ENCODE results near the gene PCP2.

The PCP2 gene

DNA sequence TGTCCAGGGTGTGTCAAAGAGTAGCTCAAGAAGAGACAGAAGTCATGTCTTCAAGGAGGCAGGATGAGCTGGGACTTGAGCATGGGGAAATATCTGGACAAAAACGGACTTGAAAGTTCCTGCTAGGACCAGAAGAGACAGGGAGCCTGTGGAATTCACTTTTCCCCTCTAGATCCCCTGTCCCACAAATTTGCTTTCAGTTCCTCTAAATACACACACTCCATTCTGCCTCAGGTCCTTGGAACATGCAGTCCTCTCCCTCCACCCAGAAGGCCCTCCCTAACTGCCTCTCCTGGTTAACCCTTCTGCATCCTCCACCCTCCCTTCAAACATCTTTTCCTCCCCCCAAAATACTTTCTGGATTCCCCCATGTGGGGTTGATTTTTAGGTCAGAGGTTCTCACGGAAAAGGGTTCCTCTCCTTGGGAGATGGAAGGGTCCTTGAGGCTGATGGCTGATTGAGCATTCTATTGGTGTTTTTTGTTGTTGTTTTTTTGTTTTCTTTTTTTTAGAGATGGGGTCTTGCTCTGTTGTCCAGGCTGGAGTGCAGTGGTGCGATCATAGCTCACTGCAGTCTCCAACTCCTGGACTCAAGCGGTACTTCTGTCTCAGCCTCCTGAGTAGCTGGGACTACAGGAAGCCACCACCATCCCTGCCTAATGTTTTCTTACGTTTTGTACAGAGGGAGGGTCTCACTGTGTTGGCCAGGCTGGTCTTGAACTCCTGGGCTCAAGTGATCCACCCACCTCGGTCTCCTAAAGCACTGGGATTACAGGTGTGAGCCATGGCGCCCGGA lies 28.4 kb upstream of the PCP2 start:
- DNase-seq (ENCODE audit: low read depth in 3 of 3), result no peak

DNA sequence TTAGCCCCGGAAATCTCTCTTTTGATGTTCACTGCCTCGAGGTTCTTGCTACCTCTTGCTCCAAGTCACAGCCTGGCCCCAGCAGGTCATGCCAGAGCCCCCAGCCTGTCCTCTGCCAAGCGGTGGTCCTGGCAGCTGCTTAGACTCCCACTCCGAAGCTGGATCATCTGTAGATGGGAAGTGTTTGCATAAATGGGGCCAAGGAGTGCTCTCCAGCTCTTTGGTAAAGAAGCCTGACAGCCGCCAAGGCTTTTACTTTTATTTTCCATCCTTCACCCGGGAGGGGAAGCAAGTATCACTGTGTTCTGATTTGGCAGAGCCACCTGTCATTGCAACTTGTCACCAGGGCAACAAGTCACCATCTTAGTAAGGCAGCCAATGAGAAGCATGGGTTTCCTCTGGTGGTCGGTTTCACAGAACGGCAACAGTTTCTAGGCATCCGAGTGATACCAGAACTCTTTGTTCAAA lies 24.7 kb upstream of the PCP2 start:
- no peak for DNase-seq (ENCODE audit: low read depth in 3 of 3)

DNA sequence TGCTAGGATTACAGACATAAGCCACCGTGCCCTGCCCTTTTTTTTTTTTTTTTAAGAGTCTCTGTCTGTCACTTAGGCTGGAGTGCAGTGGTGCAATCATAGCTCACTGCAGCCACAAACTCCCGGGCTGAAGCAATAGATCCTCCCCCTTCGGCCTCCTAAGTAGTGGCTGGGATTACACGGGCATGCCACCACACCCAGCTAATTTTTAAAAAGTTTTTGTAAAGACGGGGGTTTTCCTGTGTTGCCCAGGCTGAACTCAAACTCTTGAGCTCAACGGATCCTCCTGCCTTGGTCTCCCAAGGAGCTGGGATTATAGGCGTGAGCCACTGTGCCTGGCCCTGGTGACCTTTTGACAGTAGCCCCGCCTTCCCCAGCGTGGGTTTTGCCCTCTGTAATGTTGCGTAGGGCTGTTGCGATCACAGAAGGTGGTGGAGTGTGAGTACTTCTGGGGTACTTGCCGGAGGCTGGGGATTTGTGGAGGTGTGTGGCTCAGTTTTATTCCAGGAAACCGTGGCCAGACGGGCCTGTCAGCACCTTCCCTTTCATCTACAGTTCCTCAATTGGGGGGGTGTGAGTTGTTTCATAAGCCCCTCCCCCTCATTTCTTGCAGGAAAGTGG lies 23.7 kb upstream of the PCP2 start:
- no peak for DNase-seq (ENCODE audit: low read depth in 3 of 3)

DNA sequence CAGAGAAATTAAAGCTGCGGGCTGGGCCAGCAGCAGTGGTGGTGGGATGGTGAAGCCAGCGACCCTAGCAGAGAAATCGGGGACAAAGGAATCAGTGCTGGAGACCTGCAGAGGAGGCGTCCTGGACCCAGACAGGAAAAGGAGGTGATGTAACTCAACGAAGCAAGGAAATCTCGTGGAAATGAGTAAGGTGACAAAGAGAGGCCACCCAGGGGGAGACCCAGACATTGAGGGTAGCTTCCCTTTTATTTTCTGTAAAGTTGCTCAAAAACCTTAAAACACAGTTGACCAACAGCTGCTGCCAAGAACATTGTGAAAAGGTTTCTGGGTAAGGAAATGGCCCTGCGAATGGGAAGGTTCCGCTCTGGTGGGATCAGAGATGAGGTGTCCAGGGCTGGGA lies 22.1 kb upstream of the PCP2 start:
- no peak for DNase-seq (ENCODE audit: low read depth in 3 of 3)

DNA sequence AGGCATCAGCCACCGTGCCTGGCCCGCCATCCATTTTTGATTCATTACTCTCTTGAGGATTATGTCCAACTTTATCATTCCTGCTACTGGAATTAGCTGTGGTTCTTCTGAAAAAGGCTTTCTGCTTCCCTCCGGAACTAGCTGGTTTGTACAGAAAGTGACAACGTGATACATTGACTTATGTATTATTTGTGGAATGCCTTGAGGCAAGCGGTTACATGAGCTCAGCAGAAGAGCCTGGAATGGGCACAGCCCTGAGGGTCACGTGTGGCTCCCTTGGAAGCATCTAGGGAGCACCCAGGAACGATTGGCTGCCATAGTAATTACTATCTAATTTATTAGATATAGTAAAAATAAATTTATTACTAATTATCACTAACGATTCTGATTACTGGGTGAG lies 20.9 kb upstream of the PCP2 start:
- DNase-seq (ENCODE audit: low read depth in 3 of 3), result no peak

DNA sequence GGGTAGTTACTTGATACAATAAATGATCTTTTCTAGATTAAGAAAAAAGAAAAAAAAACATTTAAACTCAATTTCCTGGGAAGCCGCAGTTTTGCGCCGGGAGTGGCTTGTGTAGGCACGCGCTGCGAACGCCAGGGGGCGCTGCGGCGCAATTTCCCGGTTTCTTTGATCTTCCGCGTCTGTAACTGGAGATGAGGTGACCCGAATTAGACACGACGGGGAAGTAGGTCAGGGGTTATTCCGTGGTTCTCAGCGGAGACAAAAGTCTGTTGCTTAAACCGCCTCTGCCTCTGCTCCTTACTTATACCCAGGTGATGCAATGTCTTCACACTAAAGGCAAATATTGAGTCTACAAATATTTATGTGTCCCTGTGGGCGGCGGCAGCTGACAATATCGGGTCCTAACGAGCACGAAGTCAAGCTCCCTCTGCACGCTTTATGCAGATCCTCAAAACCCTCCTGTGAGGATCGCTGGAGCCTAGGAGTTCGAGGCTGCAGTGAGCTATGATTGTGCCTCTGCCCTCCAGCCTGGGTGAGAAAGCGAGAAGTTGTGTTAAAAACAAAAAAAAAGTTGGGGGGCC lies 18.6 kb upstream of the PCP2 start:
- DNase-seq (ENCODE audit: low read depth in 3 of 3), result peak; percentile 71 to 83 (median 72)

DNA sequence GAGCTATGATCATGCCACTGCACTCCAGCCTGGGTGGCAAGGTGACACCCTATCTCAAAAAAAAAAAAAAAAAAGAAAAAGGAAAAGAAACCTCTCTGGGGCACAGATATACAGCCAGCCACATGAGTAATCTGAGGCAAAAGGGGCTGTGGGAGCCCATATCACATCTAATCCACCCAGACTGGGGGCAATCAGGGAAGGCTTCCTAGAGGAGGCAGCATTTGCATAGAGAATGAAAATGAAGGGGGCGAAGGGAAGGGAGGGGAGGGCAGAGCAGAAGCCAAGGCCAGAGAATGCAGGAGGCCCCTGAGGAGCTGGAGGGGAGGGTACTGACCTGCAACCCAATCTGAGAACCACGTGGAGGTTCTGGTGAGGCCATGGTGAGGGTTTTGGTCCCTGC lies 16.6 kb upstream of the PCP2 start:
- no peak for DNase-seq (ENCODE audit: low read depth in 3 of 3)

DNA sequence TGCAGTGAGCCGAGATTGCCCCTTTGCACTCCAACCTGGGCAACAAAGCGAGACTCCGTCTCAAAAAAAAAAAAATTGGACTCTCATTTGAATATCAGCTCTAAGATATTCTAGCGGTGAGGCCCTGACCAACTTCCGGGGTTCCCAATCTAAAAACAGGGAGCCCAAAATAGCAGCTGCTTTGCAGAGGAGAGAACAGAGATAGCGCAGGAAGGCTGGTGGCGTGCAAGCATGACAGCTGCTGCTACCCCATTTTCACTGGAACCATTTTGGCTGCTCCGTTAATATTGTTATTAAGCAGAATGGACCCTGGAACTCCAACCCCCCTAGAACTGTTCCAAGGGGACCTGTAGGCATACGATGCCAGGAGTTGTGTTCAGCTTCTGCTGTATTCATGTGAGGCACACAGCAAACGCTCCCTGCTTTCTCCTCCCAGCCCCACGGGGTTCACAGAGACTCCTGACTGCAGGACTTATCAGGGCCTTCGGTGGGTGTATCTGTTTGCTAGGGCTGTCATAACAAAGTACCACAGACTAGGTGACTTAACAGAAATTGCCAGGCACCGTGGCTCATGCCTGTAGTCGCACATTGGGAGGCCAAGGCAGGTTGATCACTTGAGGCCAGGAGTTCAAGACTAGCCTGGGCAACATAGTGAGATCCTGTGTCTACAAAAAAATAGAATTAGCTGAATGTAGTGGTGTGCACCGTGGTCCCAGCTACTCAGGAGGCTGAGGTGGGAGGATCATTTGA lies 14.9 kb upstream of the PCP2 start:
- no peak for DNase-seq (ENCODE audit: low read depth in 3 of 3)

DNA sequence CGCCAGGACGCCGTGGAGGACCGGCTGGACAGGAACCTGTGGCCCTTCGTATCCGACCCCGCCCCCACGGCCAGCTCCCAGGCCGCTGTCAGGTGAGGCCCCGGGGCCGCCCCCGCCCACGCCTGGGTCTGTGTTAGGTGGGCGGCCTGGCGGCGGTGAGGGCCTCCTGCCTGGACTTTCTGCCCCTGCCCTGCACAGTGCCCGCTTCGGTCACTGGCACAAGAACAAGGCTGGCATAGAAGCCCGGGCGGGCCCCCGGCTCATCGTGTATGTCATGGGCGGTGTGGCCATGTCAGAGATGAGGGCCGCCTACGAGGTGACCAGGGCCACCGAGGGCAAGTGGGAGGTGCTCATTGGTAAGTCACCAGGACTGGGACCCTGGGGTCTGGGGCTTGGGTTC lies 13.6 kb upstream of the PCP2 start:
- DNase-seq (ENCODE audit: low read depth in 3 of 3), result no peak

DNA sequence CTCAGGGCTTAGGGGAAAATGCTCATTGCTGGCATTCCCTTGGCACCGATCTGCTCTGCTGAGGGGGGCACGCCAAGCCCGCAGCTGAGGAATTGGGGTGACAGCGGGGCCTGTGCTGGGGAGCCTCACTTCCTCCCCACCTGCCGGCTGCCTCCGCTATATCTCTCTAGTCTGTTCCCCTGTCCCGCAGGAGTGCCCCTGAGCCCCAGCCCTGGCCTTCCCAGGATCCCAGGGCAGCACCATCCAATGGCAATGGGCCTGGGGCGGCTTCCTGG lies 12.8 kb upstream of the PCP2 start:
- no peak for DNase-seq (ENCODE audit: low read depth in 3 of 3)

DNA sequence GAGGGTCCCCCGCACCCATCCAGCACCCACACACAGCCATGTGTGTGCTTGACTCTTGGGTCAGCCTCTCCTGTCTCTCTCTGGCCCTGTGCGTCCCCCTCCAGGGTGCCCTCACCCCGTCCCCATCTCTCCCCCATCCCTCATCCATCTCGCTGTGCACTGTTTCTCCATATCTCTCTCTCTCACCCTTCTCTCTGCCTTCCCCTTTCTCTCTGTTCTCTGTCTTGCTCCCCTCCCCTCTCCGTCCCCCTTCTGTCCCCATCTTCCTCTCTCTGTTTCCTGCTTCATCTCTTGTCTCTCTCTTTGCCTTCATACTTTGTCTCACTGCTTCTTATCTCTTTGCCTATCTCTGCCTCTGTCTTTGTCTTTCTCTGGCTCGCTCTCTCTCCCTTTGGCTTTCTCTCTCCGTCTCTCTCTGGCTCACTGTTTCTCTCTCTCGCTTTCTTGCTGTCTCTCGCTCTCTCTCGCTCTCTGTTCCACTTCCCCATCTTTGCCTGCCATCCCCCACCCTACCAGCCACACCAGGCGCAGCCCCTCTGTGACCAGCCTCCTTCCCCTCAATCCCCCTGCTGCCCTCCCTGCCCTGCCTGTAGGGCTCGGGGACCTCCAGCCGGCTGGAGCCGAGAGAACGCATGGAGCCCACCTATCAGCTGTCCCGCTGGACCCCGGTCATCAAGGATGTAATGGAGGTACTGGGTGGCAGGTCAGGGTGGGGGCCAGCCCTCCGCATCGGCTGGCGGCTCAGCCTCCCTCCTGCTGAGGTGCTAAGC lies 12.3 kb upstream of the PCP2 start:
- DNase-seq (ENCODE audit: low read depth in 3 of 3), result no peak

DNA sequence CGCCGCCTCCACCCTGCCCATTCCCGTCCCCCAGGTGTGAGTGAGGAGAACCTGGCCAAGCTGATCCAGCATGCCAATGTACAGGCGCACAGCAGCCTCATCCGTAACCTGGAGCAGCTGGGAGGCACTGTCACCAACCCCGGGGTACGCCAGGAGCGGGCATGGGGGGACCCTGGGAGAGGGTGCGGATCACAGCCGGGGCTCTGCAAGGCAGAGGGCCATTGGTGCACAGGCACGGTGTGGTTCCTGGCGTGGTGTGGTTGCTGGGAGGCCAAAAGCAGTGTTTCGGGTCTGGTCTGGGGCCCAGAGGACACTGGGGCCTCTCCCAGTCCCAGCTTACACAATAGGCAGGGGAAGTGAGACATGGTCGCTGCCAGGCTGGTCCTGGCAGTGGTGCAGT lies 11.6 kb upstream of the PCP2 start:
- no peak for DNase-seq (ENCODE audit: low read depth in 3 of 3)

DNA sequence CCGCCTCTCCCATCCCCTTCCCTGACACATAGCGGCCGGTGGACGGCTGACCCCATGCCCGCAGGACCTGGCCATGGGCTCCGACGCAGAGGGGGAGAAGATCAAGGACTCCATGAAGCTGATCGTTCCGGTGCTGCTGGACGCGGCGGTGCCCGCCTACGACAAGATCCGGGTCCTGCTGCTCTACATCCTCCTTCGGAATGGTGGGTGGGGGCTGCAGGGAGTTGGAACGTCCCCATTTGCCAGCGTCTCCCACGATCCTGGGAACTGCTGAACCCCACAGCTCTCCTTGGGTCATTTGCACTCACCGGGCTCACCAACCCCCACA lies 11.0 kb upstream of the PCP2 start:
- no peak for DNase-seq (ENCODE audit: low read depth in 3 of 3)

DNA sequence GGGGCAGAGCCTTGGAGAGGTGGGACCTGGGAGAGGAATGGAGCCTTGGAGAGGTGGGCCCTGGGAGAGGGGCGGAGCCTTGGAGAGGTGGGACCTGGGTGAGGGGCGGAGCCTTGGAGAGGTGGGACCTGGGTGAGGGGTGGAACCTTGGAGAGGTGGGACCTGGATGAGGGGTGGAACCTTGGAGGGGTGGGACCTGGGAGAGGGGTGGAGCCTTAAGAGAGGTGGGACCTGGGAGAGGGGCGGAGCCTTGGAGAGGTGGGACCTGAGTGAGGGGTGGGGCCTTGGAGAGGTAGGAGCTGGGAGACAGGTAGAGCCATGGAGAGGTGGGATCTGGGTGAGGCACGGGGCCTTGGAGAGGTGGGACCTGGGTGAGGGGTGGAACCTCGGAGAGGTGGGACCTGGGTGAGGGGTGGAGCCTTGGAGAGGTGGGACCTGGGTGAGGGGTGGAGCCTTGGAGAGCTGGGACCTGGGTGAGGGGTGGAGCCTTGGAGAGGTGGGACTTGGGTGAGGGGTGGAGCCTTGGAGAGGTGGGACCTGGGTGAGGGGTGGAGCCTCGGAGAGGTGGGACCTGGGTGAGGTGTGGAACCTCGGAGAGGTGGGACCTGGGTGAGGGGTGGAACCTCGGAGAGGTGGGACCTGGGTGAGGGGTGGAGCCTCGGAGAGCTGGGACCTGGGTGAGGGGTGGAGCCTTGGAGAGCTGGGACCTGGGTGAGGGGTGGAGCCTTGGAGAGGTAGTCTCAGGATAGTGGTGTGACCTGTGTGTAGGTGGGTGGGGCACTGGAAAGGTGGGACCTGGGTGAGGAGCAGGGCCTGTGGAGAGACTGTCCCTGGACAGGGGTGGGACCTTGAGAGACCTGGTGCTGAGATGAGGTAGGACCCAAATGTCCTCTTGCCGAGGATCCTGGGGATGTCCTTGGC lies 10.4 kb upstream of the PCP2 start:
- DNase-seq (ENCODE audit: low read depth in 3 of 3), result peak in 1 of 3 donors; percentile 29

DNA sequence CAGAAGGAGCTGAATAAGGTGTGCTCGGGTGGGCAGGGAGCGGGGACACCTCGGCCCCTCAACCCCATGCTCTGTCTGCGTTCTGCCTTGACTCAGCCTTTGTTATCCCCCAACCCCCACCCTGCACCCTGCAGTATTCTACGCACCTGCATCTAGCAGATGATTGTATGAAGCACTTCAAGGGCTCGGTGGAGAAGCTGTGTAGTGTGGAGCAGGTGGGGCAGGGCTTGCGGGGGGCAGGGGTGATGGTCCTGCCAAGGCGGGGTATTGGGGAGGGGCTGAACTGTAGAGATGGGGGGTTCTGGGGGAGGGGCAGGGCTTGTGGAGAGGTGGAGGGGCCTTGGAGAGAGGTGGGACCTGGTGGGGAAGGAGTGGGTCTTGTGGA lies 9.5 kb upstream of the PCP2 start:
- no peak for DNase-seq (ENCODE audit: low read depth in 3 of 3)

DNA sequence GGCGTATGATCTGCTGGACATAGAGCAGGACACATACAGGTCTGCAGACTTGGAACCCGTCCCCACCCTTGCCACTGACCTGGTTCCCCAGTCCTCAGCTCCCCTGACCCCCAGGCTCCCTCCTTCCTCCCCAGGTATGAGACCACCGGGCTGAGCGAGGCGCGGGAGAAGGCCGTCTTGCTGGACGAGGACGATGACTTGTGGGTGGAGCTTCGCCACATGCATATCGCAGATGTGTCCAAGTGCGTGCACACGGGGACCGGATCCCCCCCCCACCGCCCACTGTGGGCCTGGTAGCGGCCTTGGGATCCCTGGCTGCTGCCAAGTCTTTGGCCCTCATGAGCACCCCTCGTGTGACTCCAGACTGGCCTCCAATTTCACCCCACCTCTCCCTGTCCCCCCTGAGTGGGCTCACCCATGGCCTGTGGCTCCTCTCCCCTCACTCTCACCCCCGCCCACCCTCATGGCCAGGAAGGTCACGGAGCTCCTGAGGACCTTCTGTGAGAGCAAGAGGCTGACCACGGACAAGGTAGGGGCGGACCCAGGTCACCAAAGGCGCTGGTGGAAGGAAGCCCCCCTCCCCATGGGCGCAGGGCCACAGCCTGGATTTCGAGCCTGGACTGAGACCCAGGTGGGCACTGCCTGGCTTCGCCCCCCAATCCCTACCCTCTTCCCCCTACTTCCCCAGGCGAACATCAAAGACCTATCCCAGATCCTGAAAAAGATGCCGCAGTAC lies 8.9 kb upstream of the PCP2 start:
- DNase-seq (ENCODE audit: low read depth in 3 of 3), result no peak

DNA sequence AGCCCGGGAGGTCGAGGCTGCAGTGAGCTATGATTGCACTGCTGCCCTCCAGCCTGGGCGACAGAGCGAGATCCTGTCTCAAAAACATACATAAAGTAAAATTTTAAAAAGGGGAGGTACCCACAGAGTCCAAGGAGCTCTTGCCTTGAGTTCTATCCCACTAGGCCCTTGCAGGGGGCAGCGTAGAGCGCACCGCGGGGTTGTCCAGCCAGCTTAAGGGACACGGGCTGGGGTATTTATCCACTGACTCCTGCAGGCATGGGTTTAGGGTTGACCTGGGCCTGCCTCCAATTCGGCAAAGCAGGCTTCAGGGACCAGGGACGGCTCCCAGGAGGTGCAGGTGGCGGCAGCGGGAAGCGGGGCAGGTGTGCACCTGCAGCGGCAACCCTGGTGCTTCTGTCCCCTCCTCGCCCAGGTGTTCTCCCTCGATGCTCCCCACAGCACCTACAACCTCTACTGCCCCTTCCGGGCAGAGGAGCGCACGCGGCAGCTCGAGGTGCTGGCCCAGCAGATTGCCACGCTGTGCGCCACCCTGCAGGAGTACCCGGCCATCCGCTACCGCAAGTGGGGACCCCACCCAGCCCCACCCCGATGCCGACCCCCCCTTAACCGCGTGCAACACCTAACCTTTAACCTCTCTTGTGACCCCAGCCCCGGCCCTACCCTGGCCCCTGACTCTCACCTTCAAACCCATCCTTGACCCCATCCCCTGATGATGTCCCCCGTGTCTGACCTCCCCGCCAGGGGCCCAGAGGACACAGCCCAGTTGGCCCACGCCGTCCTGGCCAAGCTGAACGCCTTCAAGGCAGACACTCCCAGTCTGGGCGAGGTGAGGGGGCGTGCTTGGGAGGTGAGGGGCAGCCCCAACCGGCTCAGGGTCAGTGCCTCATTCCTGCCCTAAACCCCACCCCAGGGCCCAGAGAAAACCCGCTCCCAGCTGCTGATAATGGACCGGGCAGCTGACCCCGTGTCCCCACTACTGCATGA lies 8.1 kb upstream of the PCP2 start:
- DNase-seq (ENCODE audit: low read depth in 3 of 3), result no peak

DNA sequence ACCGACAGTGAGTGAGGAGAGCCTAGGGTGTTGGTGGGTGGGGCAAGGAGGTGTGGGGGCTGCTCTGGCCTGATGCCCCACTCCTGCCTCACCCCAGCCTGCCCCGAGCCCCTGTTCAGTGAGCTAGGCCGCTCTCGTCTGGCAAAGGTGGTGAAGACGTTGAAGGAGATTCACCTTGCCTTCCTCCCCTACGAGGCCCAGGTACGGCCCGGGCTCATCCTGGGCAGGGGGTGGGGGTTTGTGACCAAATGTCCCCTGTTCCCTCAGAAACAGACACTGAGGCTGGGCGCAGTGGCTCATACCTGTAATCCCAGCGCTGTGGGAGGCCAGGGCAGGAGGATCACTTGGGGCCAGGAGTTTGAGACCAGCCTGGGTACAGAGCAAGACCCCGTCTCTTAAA lies 7.3 kb upstream of the PCP2 start:
- no peak for DNase-seq (ENCODE audit: low read depth in 3 of 3)

DNA sequence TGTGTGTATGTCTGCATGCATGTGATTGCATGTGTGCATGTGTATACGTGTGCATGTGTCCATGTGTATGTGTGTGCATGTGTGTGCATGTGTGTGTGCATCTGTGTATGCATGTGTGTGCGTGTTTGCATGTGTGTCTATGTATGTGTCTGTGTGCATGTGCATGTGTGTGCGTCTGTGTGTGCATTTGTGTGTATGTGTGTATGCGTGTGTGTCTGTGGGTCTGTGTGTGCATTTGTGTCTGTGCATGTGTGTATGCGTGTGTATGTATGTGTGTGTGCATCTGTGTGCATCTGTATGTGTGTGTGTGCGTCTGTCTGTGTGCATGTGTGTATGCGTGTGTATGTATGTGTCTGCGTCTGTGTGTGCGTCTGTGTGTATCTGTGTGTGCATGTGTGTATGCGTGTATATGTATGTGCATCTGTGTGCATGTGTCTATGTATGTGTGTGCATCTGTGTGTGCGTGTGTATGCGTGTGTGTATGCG lies 6.4 kb upstream of the PCP2 start:
- no peak for DNase-seq (ENCODE audit: low read depth in 3 of 3)
